ENCODE data around the gene RPS18. TPM values are rescaled to one million over a fixed set of nuclear protein-coding genes. Genes with fewer than 3 reads are reported as not detected.

Gene RPS18
- polyA plus RNA-seq, 1 of the 3 experiments (the other 2 are of a cell fraction), result 12,112 TPM

DNA sequence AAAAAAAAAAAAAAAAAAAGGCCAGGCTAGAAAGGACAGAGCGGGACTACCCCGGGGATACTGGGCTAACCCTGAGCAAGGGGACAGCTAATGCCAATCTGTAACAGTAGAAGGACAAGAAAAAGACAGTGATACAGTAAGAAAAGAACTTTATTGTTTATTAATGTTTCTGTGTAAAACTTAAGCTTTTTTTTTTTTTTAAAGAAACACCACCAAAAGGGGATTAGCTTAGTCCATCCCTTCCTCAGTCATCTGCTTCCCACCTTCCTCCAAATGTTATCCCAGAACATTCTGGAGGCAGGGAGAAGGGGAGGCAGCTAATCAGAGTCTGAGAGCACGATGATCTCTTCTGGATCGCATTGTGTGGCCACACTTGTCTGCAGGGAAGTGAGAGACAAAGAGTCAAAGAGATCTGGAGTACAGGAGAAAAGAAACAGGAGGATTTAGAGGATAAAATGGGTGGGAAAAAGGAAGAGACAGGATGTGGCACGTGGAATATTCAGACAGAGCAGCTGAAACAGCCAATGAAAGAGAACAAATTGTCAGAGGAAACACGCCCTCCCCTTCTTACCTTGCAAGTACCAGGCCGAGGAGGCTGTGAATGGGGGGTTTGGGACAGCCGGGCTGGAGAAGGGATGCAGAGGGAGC lies 46.7 kb downstream of the RPS18 start (continued):
- TF ChIP-seq, protein P1, sequence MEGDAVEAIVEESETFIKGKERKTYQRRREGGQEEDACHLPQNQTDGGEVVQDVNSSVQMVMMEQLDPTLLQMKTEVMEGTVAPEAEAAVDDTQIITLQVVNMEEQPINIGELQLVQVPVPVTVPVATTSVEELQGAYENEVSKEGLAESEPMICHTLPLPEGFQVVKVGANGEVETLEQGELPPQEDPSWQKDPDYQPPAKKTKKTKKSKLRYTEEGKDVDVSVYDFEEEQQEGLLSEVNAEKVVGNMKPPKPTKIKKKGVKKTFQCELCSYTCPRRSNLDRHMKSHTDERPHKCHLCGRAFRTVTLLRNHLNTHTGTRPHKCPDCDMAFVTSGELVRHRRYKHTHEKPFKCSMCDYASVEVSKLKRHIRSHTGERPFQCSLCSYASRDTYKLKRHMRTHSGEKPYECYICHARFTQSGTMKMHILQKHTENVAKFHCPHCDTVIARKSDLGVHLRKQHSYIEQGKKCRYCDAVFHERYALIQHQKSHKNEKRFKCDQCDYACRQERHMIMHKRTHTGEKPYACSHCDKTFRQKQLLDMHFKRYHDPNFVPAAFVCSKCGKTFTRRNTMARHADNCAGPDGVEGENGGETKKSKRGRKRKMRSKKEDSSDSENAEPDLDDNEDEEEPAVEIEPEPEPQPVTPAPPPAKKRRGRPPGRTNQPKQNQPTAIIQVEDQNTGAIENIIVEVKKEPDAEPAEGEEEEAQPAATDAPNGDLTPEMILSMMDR (IDR thresholded peaks at IDR 0.05), result no peak
- TF ChIP-seq FOXM1 (IDR thresholded peaks at IDR 0.05; ENCODE audit: low read depth) (no peak), EZH2phosphoT487 (IDR thresholded peaks at IDR 0.05; ENCODE audit: borderline replicate concordance, low read depth) (no peak), SMC3 (IDR thresholded peaks at IDR 0.05; ENCODE audit: low read depth, low read length) (no peak)
- TF ChIP-seq, protein P2, sequence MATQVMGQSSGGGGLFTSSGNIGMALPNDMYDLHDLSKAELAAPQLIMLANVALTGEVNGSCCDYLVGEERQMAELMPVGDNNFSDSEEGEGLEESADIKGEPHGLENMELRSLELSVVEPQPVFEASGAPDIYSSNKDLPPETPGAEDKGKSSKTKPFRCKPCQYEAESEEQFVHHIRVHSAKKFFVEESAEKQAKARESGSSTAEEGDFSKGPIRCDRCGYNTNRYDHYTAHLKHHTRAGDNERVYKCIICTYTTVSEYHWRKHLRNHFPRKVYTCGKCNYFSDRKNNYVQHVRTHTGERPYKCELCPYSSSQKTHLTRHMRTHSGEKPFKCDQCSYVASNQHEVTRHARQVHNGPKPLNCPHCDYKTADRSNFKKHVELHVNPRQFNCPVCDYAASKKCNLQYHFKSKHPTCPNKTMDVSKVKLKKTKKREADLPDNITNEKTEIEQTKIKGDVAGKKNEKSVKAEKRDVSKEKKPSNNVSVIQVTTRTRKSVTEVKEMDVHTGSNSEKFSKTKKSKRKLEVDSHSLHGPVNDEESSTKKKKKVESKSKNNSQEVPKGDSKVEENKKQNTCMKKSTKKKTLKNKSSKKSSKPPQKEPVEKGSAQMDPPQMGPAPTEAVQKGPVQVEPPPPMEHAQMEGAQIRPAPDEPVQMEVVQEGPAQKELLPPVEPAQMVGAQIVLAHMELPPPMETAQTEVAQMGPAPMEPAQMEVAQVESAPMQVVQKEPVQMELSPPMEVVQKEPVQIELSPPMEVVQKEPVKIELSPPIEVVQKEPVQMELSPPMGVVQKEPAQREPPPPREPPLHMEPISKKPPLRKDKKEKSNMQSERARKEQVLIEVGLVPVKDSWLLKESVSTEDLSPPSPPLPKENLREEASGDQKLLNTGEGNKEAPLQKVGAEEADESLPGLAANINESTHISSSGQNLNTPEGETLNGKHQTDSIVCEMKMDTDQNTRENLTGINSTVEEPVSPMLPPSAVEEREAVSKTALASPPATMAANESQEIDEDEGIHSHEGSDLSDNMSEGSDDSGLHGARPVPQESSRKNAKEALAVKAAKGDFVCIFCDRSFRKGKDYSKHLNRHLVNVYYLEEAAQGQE (IDR thresholded peaks at IDR 0.05; ENCODE audit: low read depth, low read length), result no peak

DNA sequence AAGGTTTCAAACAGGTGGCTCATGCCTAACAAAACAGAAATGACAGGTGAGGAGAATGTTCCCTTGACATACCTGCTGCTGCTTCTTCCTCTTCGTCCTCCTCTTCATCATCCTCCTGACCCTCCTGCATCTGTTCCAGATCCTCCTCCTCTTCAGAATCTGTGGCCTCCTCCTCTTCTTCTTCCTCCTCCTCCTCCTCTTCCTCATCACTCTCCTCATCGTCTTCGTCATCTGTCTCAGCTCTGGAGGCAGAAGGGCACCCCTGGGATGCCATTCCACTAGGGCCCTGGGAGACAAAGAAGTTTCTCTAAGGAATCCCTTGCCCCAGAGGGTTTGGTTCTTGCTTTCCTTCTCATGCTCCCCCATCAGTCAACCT lies 48.1 kb downstream of the RPS18 start:
- no peaks in the 10 kb centered on the region for H3K9me3 ChIP-seq
- H3K36me3 ChIP-seq (replicated peaks in 1 of 2; ENCODE audit: control insufficient read depth in 1 of 2, insufficient read depth in 2 of 2, low read length in 1 of 2), result peaks cover 19 to 27% of the 10 kb centered on the region in 2 experiments
- H3K79me2 ChIP-seq (ENCODE audit: insufficient read depth), result peaks cover 51% of the 10 kb centered on the region
- peaks cover 35 to 52% of the 10 kb centered on the region in 2 experiments; a peak in 3 of 4 replicates for H3K4me1 ChIP-seq (ENCODE audit: control insufficient read depth in 1 of 2, insufficient read depth in 2 of 2, low read depth in 1 of 2, low read length in 1 of 2)
- no peaks in the 10 kb centered on the region for H4K20me1 ChIP-seq (ENCODE audit: insufficient read depth)
- WGBS (ENCODE audit: low lambda C conversion rate), result 92% methylated on average over 3 of the region's 3 CpGs
- ChIA-PET POLR2A (no interaction called here), CTCF (interaction anchor here (2.2 to 4.5 kb wide), 2 partner anchors 25 to 106 kb away, joined by 8 to 16 read pairs; no protein-coding TSS in a partner anchor)
- no peaks in the 10 kb centered on the region for H3K27me3 ChIP-seq (ENCODE audit: insufficient read depth)
- H3K4me3 ChIP-seq (ENCODE audit: low read depth in 2 of 2, low read length in 1 of 2), result peak overlapping the region; percentile 29 to 79; a peak in 2 of 4 replicates
- peaks cover 49% of the 10 kb centered on the region for H3F3A ChIP-seq (replicated peaks; ENCODE audit: insufficient read depth)
- peak overlapping the region; percentile 87 for H3K9ac ChIP-seq
- H3K27ac ChIP-seq (ENCODE audit: low read depth in 2 of 2, low read length in 1 of 2), result peak overlapping the region; percentile 54 to 88
- DNase-seq, result no peak
- H2AFZ ChIP-seq (ENCODE audit: low read depth), result no peak overlapping the region
- peak overlapping the region; percentile 99 for H3K4me2 ChIP-seq
- no peaks in the 10 kb centered on the region for H3K9me2 ChIP-seq
- TF ChIP-seq, protein P3, sequence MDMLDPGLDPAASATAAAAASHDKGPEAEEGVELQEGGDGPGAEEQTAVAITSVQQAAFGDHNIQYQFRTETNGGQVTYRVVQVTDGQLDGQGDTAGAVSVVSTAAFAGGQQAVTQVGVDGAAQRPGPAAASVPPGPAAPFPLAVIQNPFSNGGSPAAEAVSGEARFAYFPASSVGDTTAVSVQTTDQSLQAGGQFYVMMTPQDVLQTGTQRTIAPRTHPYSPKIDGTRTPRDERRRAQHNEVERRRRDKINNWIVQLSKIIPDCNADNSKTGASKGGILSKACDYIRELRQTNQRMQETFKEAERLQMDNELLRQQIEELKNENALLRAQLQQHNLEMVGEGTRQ (IDR thresholded peaks at IDR 0.05; ENCODE audit: borderline replicate concordance, low read depth, low read length), result no peak
- TF ChIP-seq YY1 (IDR thresholded peaks at IDR 0.05; ENCODE audit: low read depth), result no peak
- TF ChIP-seq, protein P4, sequence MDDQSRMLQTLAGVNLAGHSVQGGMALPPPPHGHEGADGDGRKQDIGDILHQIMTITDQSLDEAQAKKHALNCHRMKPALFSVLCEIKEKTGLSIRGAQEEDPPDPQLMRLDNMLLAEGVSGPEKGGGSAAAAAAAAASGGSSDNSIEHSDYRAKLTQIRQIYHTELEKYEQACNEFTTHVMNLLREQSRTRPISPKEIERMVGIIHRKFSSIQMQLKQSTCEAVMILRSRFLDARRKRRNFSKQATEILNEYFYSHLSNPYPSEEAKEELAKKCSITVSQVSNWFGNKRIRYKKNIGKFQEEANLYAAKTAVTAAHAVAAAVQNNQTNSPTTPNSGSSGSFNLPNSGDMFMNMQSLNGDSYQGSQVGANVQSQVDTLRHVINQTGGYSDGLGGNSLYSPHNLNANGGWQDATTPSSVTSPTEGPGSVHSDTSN (IDR thresholded peaks at IDR 0.05), result no peak
- TF ChIP-seq CHD2 (IDR thresholded peaks at IDR 0.05; ENCODE audit: low read length, partially characterized antibody), result no peak
- no peak for TF ChIP-seq SIN3A (IDR thresholded peaks at IDR 0.05; ENCODE audit: borderline replicate concordance, low read depth, low read length)
- TF ChIP-seq FOSL2 (IDR thresholded peaks at IDR 0.05; ENCODE audit: borderline replicate concordance, low read depth), result no peak
- TF ChIP-seq, protein P5, sequence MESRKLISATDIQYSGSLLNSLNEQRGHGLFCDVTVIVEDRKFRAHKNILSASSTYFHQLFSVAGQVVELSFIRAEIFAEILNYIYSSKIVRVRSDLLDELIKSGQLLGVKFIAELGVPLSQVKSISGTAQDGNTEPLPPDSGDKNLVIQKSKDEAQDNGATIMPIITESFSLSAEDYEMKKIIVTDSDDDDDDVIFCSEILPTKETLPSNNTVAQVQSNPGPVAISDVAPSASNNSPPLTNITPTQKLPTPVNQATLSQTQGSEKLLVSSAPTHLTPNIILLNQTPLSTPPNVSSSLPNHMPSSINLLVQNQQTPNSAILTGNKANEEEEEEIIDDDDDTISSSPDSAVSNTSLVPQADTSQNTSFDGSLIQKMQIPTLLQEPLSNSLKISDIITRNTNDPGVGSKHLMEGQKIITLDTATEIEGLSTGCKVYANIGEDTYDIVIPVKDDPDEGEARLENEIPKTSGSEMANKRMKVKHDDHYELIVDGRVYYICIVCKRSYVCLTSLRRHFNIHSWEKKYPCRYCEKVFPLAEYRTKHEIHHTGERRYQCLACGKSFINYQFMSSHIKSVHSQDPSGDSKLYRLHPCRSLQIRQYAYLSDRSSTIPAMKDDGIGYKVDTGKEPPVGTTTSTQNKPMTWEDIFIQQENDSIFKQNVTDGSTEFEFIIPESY (IDR thresholded peaks at IDR 0.05; ENCODE audit: borderline replicate concordance, low read depth), result no peak
- TF ChIP-seq, protein P6, sequence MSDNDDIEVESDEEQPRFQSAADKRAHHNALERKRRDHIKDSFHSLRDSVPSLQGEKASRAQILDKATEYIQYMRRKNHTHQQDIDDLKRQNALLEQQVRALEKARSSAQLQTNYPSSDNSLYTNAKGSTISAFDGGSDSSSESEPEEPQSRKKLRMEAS (IDR thresholded peaks at IDR 0.05; ENCODE audit: low read depth), result no peak
- TF ChIP-seq EZH2phosphoT487 (IDR thresholded peaks at IDR 0.05; ENCODE audit: borderline replicate concordance, low read depth), result no peak
- no peak for TF ChIP-seq JUND (IDR thresholded peaks at IDR 0.05)
- no peak for TF ChIP-seq ELF1 (IDR thresholded peaks at IDR 0.05)
- TF ChIP-seq SMC3 (IDR thresholded peaks at IDR 0.05; ENCODE audit: low read depth, low read length), result no peak
- TF ChIP-seq NFIC (IDR thresholded peaks at IDR 0.05; ENCODE audit: borderline replicate concordance), result no peak
